Esophagus (tissue), 2 donors: ENCODE data around the gene SLC9A2. TPM values are rescaled to one million over a fixed set of nuclear protein-coding genes. Genes with fewer than 3 reads are reported as not detected.

Experiments
- polyA plus RNA-seq, 2 donors: library from polyadenylated mRNA; stranded (reverse); fragments of 200-250 nt; gene quantifications; one replicate each; pipeline ENCODE4 v1.2.3, GENCODE V29; 2013
- donor health status: healthy with polysubstance abuse.
- donor health status: Bipolar disorder and iron deficiency.

SLC9A2 gene
- polyA plus RNA-seq, 2 donors = 0.06 to 0.12 TPM

Other genes starting within 250 kb of the SLC9A2 start
- 1 to 10 TPM in 1 of 2 donors, under 1 TPM in 1; 0.55 to 1.2 TPM for gene IL18RAP, start 196.4 kb upstream of the SLC9A2 start, polyA plus RNA-seq
- 1 to 10 TPM; 1.8 to 2.0 TPM for gene SLC9A4, start 146.3 kb upstream of the SLC9A2 start, polyA plus RNA-seq
- under 1 TPM; 0.33 to 0.96 TPM for gene TMEM182, start 142.5 kb downstream of the SLC9A2 start, polyA plus RNA-seq